ENCODE data around the gene IL18RAP.

The IL18RAP gene

GRCh38 chr2:102487761-102488462 lies 65.0 kb downstream of the IL18RAP start:
- Histone ChIP-seq H3K27ac (ENCODE audit: low read depth, low read length) (no peak overlapping the region), H3K79me2 (ENCODE audit: control insufficient read depth, low read length) (no peaks in the 10 kb centered on the region), H3K27me3 (ENCODE audit: control insufficient read depth, low read length) (no peaks in the 10 kb centered on the region), H3K9me3 (ENCODE audit: control insufficient read depth, insufficient read depth, low read length) (no peaks in the 10 kb centered on the region), H3K9me2 (replicated peaks; ENCODE audit: control insufficient read depth, low read length) (no peaks in the 10 kb centered on the region), H3K4me1 (ENCODE audit: control insufficient read depth, low read length) (no peaks in the 10 kb centered on the region), H3F3A (ENCODE audit: control insufficient read depth, insufficient read depth) (no peaks in the 10 kb centered on the region), H3K4me3 (ENCODE audit: low read length) (no peak overlapping the region), H3K36me3 (ENCODE audit: control insufficient read depth, low read length) (no peaks in the 10 kb centered on the region), H4K20me1 (ENCODE audit: control insufficient read depth, insufficient read depth, low read depth, low read length) (no peaks in the 10 kb centered on the region), H3K4me2 (ENCODE audit: low read length) (no peak overlapping the region)
- TF ChIP-seq CTCF (IDR thresholded peaks at IDR 0.05; ENCODE audit: low read depth, low read length, poor library complexity, severe bottlenecking) (no peak), EZH2phosphoT487 (IDR thresholded peaks at IDR 0.05; ENCODE audit: borderline replicate concordance, low read length) (no peak)

GRCh38 chr2:102489646-102490045 lies 66.7 kb downstream of the IL18RAP start:
- no peaks in the 10 kb centered on the region for H3K36me3 ChIP-seq (ENCODE audit: control insufficient read depth, low read length)
- no peaks in the 10 kb centered on the region for H4K20me1 ChIP-seq (ENCODE audit: control insufficient read depth, insufficient read depth, low read depth, low read length)
- H3K4me1 ChIP-seq (ENCODE audit: control insufficient read depth, low read length): no peaks in the 10 kb centered on the region
- H3K27me3 ChIP-seq (ENCODE audit: control insufficient read depth, low read length): no peaks in the 10 kb centered on the region
- no peak overlapping the region for H3K4me2 ChIP-seq (ENCODE audit: low read length)
- no peaks in the 10 kb centered on the region for H3K79me2 ChIP-seq (ENCODE audit: control insufficient read depth, low read length)
- no peak for TF ChIP-seq EZH2phosphoT487 (IDR thresholded peaks at IDR 0.05; ENCODE audit: borderline replicate concordance, low read length)
- no peak for TF ChIP-seq CTCF (IDR thresholded peaks at IDR 0.05; ENCODE audit: low read depth, low read length, poor library complexity, severe bottlenecking)
- no peak overlapping the region for H3K27ac ChIP-seq (ENCODE audit: low read depth, low read length)
- no peaks in the 10 kb centered on the region for H3K9me2 ChIP-seq (replicated peaks; ENCODE audit: control insufficient read depth, low read length)
- no peak overlapping the region for H3K4me3 ChIP-seq (ENCODE audit: low read length)
- no peaks in the 10 kb centered on the region for H3F3A ChIP-seq (ENCODE audit: control insufficient read depth, insufficient read depth)
- H3K9me3 ChIP-seq (ENCODE audit: control insufficient read depth, insufficient read depth, low read length): peaks cover 5% of the 10 kb centered on the region; the same call in 1 of the 2 replicates

DNA sequence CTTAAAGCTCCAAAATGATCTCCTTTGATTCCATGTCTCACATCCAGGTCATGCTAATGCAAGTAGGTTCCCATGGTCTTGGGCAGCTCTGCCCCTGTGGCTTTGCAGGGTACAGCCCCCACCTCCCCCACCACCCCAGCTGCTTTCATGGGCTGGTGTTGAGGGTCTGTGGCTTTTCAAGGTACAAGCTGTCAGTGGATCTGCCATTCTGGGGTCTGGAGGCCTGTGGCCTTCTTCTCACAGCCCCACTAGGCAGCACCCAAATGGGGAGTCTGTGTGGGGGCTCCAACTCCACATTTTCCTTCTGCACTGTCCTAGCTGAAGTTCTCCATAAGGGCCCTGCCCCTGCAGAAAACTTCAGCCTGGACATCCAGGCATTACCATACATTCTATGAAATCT lies 69.0 kb downstream of the IL18RAP start:
- TF ChIP-seq EZH2phosphoT487 (IDR thresholded peaks at IDR 0.05; ENCODE audit: borderline replicate concordance, low read length): no peak
- TF ChIP-seq CTCF (IDR thresholded peaks at IDR 0.05; ENCODE audit: low read depth, low read length, poor library complexity, severe bottlenecking): no peak
- Histone ChIP-seq H3K79me2 (ENCODE audit: control insufficient read depth, low read length) (no peaks in the 10 kb centered on the region), H3K4me2 (ENCODE audit: low read length) (no peak overlapping the region), H3K9me2 (replicated peaks; ENCODE audit: control insufficient read depth, low read length) (no peaks in the 10 kb centered on the region), H3K36me3 (ENCODE audit: control insufficient read depth, low read length) (no peaks in the 10 kb centered on the region), H3F3A (ENCODE audit: control insufficient read depth, insufficient read depth) (no peaks in the 10 kb centered on the region), H3K4me3 (ENCODE audit: low read length) (no peak overlapping the region), H3K9me3 (ENCODE audit: control insufficient read depth, insufficient read depth, low read length) (peaks cover 5% of the 10 kb centered on the region; the same call in 1 of the 2 replicates), H3K4me1 (ENCODE audit: control insufficient read depth, low read length) (no peaks in the 10 kb centered on the region), H3K27ac (ENCODE audit: low read depth, low read length) (no peak overlapping the region), H3K27me3 (ENCODE audit: control insufficient read depth, low read length) (no peaks in the 10 kb centered on the region), H4K20me1 (ENCODE audit: control insufficient read depth, insufficient read depth, low read depth, low read length) (no peaks in the 10 kb centered on the region)
